Memory B cell (primary cell): ENCODE measurements around the gene TMEM214.
A peak's percentile ranks its signal among the peaks of the same experiment; 100 is the strongest.

ENCODE experiments used
- ATAC-seq: fragments of 150-1000 bp; cut with Tn5 transposase; 2 replicates; pipeline ENCODE4 v1.10.0; 2021; ENCODE audit warnings: low read depth, mild to moderate bottlenecking, moderate library complexity
- DNase-seq, 2 donors: peaks; one replicate each; pipeline ENCODE4 v3.0.0; 2022; ENCODE audit warnings: low spot score in 2 of 2
- H3K27ac Mint-ChIP-seq: one replicate; pipeline ENCODE4 v1.8.0; 2022; ENCODE audit warnings: mild to moderate bottlenecking, moderate library complexity, mixed read lengths
- H3K27me3 Mint-ChIP-seq: one replicate; pipeline ENCODE4 v1.8.0; 2022; ENCODE audit warnings: mixed read lengths
- H3K36me3 Mint-ChIP-seq: one replicate; pipeline ENCODE4 v1.8.0; 2022; ENCODE audit warnings: mild to moderate bottlenecking, mixed read lengths
- H3K4me1 Mint-ChIP-seq: one replicate; pipeline ENCODE4 v1.8.0; 2022; ENCODE audit warnings: mixed read lengths
- H3K4me3 Mint-ChIP-seq: one replicate; pipeline ENCODE4 v1.8.0; 2022; ENCODE audit warnings: mild to moderate bottlenecking, moderate library complexity, mixed read lengths
- H3K9me3 Mint-ChIP-seq: one replicate; pipeline ENCODE4 v1.8.0; 2022; ENCODE audit warnings: mixed read lengths

The TMEM214 gene, protein sequence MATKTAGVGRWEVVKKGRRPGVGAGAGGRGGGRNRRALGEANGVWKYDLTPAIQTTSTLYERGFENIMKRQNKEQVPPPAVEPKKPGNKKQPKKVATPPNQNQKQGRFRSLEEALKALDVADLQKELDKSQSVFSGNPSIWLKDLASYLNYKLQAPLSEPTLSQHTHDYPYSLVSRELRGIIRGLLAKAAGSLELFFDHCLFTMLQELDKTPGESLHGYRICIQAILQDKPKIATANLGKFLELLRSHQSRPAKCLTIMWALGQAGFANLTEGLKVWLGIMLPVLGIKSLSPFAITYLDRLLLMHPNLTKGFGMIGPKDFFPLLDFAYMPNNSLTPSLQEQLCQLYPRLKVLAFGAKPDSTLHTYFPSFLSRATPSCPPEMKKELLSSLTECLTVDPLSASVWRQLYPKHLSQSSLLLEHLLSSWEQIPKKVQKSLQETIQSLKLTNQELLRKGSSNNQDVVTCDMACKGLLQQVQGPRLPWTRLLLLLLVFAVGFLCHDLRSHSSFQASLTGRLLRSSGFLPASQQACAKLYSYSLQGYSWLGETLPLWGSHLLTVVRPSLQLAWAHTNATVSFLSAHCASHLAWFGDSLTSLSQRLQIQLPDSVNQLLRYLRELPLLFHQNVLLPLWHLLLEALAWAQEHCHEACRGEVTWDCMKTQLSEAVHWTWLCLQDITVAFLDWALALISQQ

DNA sequence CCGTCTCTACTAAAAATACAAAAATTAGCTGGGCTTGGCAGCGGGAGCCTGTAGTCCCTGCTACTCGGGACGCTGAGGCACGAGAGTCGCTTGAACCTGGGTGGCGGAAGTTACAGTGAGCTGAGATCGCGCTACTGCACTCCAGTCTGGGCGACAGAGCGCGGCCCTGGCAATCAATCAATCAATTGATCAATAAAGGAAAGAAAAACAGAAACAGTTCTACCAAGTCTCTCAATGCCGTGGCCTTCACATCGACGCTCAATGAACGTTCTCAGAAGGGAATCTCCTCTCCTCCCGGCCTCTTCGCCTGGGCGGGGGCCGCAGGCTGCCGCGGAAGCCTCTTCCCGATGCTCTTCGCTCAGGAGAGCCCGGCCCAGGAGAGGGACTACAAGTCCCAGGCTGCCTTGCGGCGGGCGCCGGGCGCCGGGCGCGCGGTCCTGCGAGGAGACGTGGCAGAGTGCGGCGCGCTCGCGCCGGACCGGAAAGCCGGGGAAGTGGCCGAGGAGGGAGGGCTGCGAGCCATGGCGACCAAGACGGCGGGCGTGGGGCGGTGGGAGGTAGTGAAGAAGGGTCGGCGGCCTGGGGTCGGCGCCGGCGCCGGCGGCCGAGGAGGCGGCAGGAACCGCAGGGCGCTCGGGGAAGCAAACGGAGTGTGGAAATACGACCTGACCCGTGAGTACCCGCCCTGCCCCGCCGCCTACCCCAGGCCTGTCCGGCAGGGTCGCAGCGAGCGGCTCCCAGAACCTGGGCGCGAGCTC is at the start of gene TMEM214:
Gene TMEM214 (plus strand): TSS at position 471 of the 758 bp plus-strand sequence. CDS start 51 bp downstream, at position 522.
- Mint-ChIP-seq H3K27me3 (no peaks in the 10 kb centered on the region), H3K4me1 (peaks cover 21% of the 10 kb centered on the region), H3K36me3 (peaks cover 5% of the 10 kb centered on the region), H3K4me3 (peak within 1 kb of the TSS; percentile 95), H3K27ac (peak within 1 kb of the TSS; percentile 93), H3K9me3 (no peaks in the 10 kb centered on the region)
- DNase-seq = peak; percentile 58 to 67
- peak; percentile 98 for ATAC-seq

DNA sequence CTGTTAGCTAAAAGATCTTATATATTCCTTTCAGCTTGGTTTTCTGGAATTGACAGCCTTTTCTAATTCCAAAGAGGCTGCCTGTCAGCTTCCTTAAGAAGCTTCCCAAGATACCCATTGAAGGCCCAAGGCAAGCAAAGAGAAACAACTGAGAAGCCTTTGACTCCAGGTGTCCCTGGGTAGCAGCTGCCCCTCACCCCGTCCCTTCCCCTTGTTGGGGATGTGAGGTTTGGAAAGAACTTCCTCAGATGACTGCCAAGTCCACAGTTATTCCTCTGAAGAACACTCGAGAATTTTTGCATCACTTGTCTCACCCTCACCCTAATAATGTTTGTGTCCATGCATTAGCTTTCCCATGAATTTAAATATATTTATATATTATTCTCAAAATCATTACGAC is 49.0 kb upstream of the TMEM214 start:
- Mint-ChIP-seq H3K4me1 (peaks cover 2% of the 10 kb centered on the region), H3K27me3 (no peaks in the 10 kb centered on the region), H3K27ac (no peak overlapping the region), H3K9me3 (no peaks in the 10 kb centered on the region), H3K4me3 (no peak overlapping the region), H3K36me3 (peaks cover 2% of the 10 kb centered on the region)
- ATAC-seq (no peak), DNase-seq (no peak)

DNA sequence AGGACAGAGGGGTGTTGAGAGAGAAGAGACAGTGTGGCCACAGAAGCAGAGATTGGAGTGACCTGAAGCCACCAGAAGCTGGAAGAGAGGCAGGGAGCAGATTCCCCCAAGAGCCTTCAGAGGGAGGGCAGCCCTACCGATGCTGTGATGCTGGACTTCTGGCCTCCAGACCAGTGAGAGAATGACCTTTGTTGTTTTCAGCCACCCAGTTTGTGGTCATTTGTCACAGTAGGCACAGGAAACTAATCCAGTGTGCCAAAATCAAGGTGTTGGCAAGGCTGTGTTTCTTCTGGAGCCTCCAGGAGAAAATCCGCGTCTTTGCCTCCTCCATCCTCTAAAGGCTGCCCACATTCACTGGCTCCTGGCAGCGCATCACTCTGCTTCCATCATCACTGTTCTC is 47.0 kb upstream of the TMEM214 start:
- Mint-ChIP-seq H3K4me1 (peaks cover 2% of the 10 kb centered on the region), H3K27me3 (no peaks in the 10 kb centered on the region), H3K27ac (no peak overlapping the region), H3K9me3 (no peaks in the 10 kb centered on the region), H3K4me3 (no peak overlapping the region), H3K36me3 (peaks cover 2% of the 10 kb centered on the region)
- no peak for DNase-seq
- ATAC-seq = no peak

GRCh38 chr2:26986576-26986975 is 46.2 kb upstream of the TMEM214 start:
- Mint-ChIP-seq H3K4me3 (no peak overlapping the region), H3K36me3 (peaks cover 2% of the 10 kb centered on the region), H3K4me1 (peaks cover 2% of the 10 kb centered on the region), H3K9me3 (no peaks in the 10 kb centered on the region), H3K27ac (no peak overlapping the region), H3K27me3 (no peaks in the 10 kb centered on the region)
- DNase-seq (no peak), ATAC-seq (no peak)

GRCh38 chr2:26988058-26988860 is 44.5 kb upstream of the TMEM214 start:
- H3K27ac Mint-ChIP-seq = no peak overlapping the region
- no peak for ATAC-seq
- H3K4me3 Mint-ChIP-seq = no peak overlapping the region

DNA sequence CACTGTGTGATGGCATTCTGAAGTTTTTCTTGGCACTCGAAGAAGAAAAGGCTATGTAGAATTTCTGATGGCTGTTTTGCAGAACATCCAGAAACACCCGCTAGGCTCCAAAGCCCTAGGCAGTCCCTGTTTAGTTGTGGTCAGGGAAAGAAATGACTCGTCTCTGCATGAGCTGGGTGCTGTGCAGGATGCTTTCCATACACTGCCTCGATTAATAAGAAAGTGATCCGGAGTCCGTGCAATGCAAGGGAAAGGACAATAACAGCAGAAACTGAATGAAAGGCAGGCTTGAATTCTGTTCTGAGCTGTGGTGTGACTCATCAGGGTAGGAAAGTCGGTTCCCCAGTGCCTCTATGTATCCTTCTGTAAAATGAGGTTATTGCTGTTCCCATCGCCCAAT is 43.6 kb upstream of the TMEM214 start:
- no peaks in the 10 kb centered on the region for H3K4me1 Mint-ChIP-seq
- DNase-seq = no peak
- no peaks in the 10 kb centered on the region for H3K27me3 Mint-ChIP-seq
- no peak overlapping the region for H3K27ac Mint-ChIP-seq
- ATAC-seq = no peak
- no peak overlapping the region for H3K4me3 Mint-ChIP-seq
- H3K36me3 Mint-ChIP-seq = peaks cover 4% of the 10 kb centered on the region
- H3K9me3 Mint-ChIP-seq = no peaks in the 10 kb centered on the region

More at GRCh38 chr2:26988058-26988860, 44.5 kb upstream of the TMEM214 start:
- Mint-ChIP-seq H3K27me3 (no peaks in the 10 kb centered on the region), H3K9me3 (no peaks in the 10 kb centered on the region), H3K36me3 (peaks cover 2% of the 10 kb centered on the region), H3K4me1 (no peaks in the 10 kb centered on the region)
- no peak for DNase-seq

DNA sequence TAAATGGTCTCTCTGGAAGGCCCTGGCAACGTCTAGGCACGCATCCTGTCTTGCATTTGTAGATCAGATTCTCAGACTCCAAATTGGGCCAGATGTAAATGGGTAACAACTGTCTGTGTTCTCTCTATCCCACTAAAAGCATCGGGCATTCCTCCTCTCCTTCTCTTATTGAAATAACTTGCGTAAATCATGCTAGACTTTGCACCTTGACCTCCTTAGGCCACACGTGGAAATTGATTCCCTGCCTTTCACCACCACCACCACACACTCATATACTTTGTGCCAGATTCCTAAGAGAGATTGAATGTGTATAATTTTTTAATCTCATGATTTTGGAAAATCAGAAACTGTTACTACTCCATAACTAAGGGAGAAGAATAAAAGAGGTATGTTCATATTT is 41.0 kb upstream of the TMEM214 start:
- Mint-ChIP-seq H3K9me3 (no peaks in the 10 kb centered on the region), H3K27me3 (peaks cover 2% of the 10 kb centered on the region), H3K4me3 (no peak overlapping the region), H3K4me1 (no peaks in the 10 kb centered on the region), H3K36me3 (peaks cover 4% of the 10 kb centered on the region), H3K27ac (no peak overlapping the region)
- DNase-seq (no peak), ATAC-seq (no peak)

- peaks cover 2% of the 10 kb centered on the region for H3K27me3 Mint-ChIP-seq
- DNase-seq = no peak
- peaks cover 4% of the 10 kb centered on the region for H3K36me3 Mint-ChIP-seq
- no peaks in the 10 kb centered on the region for H3K9me3 Mint-ChIP-seq
- H3K27ac Mint-ChIP-seq = no peak overlapping the region
- H3K4me1 Mint-ChIP-seq = no peaks in the 10 kb centered on the region
- no peak overlapping the region for H3K4me3 Mint-ChIP-seq
- ATAC-seq = no peak
These were observed 39.0 kb upstream of the TMEM214 start for GRCh38 chr2:26993768-26994167.

- peaks cover 7% of the 10 kb centered on the region for H3K27me3 Mint-ChIP-seq
- no peak for DNase-seq
- no peak for ATAC-seq
- no peak overlapping the region for H3K27ac Mint-ChIP-seq
- peaks cover 4% of the 10 kb centered on the region for H3K36me3 Mint-ChIP-seq
- no peak overlapping the region for H3K4me3 Mint-ChIP-seq
- no peaks in the 10 kb centered on the region for H3K9me3 Mint-ChIP-seq
- no peaks in the 10 kb centered on the region for H3K4me1 Mint-ChIP-seq
These were observed 37.8 kb upstream of the TMEM214 start for GRCh38 chr2:26994983-26995382.

DNA sequence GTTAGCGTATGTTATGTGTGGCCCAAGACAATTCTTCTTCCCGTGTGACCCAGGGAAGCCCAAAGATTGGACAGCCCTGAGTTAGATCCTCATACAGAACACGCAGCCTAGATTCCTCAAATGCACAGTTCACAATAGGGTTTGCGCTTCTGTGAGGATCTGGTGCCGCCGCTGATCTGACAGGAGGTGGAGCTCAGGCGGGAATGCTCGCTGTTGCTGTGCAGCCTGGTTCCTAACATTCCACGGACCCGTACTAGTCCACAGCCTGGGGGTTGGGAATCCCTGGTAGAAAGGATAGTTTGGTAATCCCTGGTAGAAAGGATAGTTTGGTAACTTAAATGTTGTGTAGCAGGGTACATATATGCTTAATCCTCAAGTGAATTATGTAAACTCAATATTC is 35.4 kb upstream of the TMEM214 start:
- ATAC-seq = no peak
- peaks cover 9% of the 10 kb centered on the region for H3K27me3 Mint-ChIP-seq
- peaks cover 4% of the 10 kb centered on the region for H3K4me1 Mint-ChIP-seq
- no peak overlapping the region for H3K27ac Mint-ChIP-seq
- no peak for DNase-seq
- H3K9me3 Mint-ChIP-seq = no peaks in the 10 kb centered on the region
- H3K4me3 Mint-ChIP-seq = no peak overlapping the region
- peaks cover 4% of the 10 kb centered on the region for H3K36me3 Mint-ChIP-seq

DNA sequence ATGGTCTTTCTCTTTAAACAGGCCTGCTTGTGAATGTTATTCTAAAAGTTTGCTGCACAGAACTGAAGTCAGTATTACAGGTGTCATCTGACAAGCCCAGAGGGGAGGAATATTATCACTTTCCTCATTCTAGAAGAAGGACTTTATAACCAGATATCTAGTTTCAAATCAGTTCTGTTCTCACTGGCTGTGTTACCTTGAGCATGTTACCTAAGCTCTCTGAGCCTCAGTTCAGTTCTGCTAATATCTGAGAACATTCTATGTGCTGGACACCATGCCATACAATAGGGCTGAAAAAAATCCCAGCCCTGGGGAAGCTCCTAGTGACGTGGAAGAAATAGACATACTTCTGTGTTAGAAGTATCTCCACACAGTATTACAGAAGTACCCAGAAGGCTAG is 34.4 kb upstream of the TMEM214 start:
- Mint-ChIP-seq H3K4me1 (peaks cover 4% of the 10 kb centered on the region), H3K4me3 (no peak overlapping the region), H3K9me3 (no peaks in the 10 kb centered on the region), H3K27ac (no peak overlapping the region), H3K36me3 (peaks cover 4% of the 10 kb centered on the region), H3K27me3 (peaks cover 9% of the 10 kb centered on the region)
- ATAC-seq (no peak), DNase-seq (no peak)

GRCh38 chr2:27000228-27000627 is 32.5 kb upstream of the TMEM214 start:
- Mint-ChIP-seq H3K36me3 (peaks cover 3% of the 10 kb centered on the region), H3K27ac (peak overlapping the region; percentile 60), H3K4me3 (no peak overlapping the region), H3K4me1 (peaks cover 4% of the 10 kb centered on the region), H3K9me3 (no peaks in the 10 kb centered on the region), H3K27me3 (peaks cover 9% of the 10 kb centered on the region)
- ATAC-seq (no peak), DNase-seq (no peak)

- no peak overlapping the region for H3K4me3 Mint-ChIP-seq
- ATAC-seq (no peak), DNase-seq (no peak)
- H3K4me1 Mint-ChIP-seq = peaks cover 4% of the 10 kb centered on the region
- no peaks in the 10 kb centered on the region for H3K36me3 Mint-ChIP-seq
- H3K27ac Mint-ChIP-seq = no peak overlapping the region
- no peaks in the 10 kb centered on the region for H3K9me3 Mint-ChIP-seq
- peaks cover 10% of the 10 kb centered on the region for H3K27me3 Mint-ChIP-seq
These were observed 31.8 kb upstream of the TMEM214 start for GRCh38 chr2:27000995-27001394.
